ENCODE measurements around the gene ATP8B4.

Gene ATP8B4

DNA sequence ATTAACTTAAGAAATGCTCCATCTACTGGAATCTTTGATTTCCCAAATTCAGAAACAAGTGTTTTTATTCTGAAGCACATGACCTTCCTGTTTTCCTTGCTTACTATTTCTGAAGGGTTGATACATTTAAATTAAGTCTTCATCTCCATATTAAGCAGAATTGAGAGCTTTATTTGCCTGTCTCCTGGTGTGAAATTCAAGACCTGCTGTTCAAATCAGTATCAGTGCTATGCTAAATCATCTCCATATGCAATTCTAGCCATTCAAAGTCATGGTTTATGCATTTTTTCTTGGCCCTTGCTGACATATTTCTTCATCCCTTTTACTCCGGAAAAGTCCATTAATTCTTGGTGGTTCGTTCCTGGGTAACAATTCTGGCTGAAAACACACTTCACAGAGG is 195.4 kb downstream of the ATP8B4 start:
- DNase-seq = no peak

- no peak for DNase-seq
Observed at GRCh38 chr15:49919034-49919433, 200.0 kb downstream of the ATP8B4 start.

DNA sequence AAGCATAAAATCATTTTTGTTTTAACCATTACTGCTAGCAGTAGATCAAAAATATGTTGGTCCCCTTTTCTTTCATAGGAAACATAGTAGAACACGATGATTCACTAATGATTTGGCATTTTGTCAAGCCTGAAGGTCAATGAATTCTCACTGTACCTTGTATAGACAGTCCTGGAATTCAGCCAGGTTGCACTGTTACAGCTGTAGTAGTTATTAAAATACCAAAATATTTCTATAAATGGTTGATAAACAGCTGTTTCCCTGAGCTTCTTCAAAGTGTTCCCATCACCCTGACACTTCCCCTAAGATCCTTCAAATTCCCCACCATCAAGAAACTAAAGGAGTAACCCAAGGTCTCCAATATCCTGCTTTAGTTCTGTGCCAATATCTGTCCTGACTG is 200.9 kb downstream of the ATP8B4 start:
- DNase-seq = peak; percentile 68

DNA sequence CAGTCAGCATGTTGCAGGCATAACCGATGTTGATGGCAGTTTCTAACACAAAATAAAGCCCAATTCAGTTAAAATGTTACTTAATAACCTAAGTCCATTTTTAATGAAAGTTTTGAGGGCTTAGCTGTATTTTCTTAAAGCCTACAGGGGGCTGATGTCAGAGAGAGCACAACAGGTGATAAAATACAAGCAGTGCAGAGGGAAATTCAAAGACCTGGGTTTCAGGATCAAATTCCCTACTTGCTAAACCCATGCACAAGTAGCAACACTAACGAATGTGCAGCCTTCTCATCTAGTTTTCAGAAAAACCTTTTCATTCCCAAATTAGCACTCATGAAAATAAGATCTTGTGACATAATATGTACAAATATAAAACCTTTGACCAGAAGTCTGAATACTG is 202.0 kb downstream of the ATP8B4 start:
- DNase-seq = no peak

GRCh38 chr15:49915822-49916221 is 203.2 kb downstream of the ATP8B4 start:
- no peak for DNase-seq

DNA sequence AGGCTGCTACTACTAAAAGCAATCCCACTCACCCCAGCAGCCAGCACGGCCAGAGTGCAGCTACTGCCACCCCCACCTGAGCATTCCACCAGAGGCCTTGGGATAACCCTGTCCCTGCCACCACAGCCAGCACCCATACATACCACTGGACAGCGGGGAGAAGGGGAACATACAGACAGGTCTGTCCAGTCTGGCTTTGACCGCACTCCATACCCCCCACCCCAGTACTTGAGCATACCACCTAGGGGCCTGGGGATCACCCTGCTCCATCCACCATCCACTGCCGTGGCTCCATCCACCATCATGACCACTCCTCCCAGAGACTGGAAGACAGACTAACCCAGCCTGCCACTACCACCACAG is 210.1 kb downstream of the ATP8B4 start:
- DNase-seq = no peak

DNA sequence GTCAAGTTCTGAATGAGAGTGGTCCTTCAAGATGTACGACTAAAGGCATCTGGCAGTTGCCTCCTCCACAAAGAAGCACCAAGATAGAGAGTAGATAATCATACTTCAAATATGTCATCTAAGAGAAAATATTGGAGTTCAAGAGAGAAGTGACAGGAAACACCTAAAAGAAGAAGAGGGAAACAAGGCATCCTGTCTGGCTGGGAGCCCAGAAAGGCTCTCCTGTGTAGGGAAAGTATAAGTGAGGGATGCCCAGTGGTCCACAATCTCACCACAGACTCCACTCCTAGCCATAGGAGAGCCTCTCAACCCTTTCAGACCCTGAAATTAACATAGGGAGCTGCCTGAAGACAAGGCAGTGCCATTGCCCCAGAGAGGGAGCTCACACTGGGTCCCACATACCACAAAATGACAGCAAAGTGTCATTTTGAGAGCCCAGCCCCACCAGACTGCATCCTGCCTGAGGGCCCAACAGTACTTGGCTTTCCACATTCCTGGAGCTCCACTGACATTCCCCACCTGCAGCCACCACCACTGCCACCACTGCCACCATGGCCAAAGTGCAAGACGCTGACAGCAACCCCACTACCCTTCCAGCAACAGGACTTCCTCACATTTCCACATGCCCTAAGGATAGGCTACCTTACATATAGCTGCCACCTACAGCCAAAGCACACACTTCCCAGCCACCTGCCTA is 210.6 kb downstream of the ATP8B4 start:
- no peak for DNase-seq

GRCh38 chr15:49906966-49907365 is 212.1 kb downstream of the ATP8B4 start:
- no peak for DNase-seq

DNA sequence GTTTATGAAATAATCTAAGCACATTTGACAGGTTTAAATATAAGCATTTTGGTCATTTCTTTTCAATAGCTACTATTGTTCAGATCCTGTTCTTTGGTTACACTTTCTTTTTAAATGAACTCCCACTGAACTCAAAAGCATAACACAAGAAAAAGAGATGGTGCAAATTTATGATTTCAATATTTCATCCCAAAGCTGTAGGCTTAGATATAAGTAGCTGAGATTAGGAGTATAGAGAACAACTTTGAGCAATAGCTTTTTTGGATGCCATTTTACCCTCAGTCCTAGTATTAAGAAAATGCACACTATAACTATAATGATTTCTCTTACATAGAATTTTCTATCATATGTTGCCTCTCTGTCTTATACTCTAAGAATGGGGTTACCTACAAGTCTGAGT is 213.8 kb downstream of the ATP8B4 start:
- DNase-seq = no peak

DNA sequence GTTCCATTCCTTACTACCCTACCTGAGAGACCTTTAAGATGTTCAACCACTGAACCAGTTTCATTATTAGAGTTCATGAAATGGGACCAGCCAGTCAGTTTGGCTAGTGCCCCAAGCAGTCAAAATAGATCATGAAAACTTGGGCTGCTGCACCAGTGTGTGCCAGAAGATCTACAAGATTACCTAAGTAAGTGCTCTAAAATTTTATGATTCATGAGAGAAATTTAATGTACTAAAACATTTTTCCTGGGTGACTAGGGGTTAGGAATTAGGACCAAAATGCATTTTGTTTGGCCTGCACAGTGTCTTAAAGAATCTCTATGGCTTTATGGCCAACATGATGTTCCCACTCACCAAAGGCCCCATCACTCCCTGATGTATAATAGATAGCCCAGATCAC is 214.7 kb downstream of the ATP8B4 start:
- DNase-seq = no peak

DNA sequence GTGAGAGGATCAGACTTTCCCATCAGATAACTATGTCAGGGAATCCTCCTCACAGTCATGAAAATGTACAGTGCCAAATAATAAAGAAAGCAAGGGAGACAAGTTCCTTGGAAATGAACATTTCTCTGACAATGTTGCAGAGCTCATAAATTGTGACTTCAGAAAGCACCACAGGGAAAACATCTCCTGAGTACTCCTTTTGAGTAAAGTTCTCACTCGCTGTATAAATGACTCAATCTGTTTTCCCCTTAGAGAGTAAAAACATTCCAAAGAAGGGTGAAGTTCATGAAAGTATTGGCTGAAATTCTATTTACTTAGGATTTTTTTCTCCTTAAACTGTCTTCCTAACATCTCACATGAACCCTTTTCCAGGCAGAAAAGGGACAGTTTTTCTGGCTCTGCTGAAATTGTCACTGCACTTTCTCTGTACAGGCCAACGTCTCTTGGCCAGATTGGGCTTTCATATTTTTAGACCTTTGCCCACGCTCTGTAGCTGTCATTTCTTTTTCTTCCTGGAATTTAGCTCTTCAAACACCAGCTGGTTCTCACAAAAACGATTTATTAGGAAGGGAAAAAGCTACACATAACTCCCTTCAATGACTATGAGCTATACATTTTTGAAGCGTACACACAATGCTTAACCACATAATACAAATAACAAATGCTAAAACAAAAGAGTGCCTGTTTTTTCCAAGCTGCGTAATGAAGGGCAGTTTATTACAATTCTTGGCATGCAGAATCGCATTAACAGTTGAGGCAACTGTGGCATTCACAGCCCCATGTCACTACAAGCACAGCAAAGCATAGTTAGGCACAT is 216.1 kb downstream of the ATP8B4 start:
- no peak for DNase-seq

DNA sequence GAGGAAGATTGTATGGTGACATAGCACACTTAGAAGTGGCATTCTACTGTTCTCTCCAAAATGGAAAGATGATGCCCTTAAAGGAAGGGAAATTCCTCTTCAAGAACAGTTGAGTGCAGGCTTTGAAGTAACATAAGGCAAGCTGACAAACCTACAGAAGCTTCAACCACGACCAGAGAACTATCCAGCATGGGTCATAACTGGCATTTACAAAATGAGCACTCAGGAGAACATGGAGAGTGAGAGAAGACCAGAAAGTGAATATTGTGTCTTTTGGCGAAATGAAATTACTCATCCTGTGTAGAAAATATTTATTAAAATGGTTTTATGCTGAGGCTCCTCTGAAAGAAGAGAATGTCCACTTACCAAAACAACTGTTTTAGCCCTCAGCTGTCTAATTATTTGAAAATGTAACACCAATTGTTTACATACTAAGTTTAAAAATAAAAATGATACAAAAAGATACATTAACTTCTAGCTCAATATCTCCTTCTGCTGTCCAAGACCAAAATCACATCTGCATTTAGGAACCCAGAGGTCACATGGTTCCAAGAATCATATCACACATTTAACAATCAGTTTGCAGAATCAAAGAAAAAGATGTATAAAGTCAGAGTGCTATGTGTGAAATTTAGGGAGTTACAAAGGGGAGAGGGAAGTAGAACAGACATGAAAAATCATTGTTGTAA is 216.9 kb downstream of the ATP8B4 start:
- no peak for DNase-seq

DNA sequence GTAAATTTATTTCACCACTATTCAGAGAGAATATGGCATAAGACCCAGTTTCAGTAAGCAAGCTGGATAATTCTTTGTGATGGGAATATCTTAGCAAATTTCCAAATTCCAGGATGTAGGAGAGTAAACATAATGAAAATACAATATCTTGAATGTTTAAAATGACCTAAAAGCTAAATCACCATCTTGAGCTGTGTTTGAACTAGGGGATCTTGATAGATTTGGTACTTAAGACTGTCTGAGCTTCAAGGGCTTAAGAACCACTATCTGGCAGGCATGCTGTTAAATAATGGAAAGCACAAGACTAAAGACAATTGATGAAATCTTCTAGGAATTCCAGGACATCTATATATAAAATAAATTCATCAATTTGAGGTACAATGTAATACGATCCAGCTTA is 217.7 kb downstream of the ATP8B4 start:
- DNase-seq = no peak

GRCh38 chr15:49900903-49901235 is 218.2 kb downstream of the ATP8B4 start:
- DNase-seq = peak; percentile 25

DNA sequence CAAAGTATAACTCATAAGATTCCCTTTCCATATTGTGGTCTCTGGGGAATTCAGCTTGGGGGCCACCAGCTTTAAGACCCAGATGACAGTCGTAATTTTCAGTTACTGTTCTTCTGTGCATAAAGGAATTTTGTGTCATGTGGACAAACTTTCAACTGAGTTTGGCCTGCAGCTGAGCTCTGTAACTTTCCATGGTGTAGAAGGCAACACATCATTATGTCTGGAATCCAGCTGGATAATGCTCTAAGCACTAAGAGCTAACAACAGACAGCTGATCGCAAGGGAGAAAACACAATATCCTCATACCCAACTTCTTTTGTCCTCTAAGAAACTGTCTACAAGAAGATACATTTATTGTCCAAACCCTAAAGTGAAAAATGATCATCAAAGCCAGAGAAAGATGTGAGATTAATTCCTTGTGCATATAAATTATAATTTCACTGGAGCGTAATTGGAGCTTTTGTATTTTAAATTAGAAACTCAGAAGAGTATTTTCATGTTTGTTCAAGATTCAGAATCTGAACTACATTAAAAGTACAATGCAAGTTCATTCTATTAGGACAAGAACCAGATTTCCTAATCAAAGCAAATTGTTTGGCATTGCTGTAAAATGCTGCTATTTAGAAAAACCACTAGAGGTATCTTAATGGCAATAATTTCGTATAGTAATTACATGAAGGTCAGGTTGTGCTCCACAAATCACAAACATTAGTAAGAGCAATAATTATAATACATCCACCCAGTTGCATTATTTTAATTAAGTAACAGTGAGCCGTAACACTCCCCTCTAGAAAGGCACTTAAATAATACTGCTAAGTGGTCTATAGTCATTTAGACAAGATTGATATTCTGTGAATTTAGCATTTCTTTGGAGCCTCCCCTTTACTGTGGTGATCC is 218.8 kb downstream of the ATP8B4 start:
- no peak for DNase-seq

- no peak for DNase-seq
Observed at GRCh38 chr15:49898575-49899283, 220.3 kb downstream of the ATP8B4 start.

DNA sequence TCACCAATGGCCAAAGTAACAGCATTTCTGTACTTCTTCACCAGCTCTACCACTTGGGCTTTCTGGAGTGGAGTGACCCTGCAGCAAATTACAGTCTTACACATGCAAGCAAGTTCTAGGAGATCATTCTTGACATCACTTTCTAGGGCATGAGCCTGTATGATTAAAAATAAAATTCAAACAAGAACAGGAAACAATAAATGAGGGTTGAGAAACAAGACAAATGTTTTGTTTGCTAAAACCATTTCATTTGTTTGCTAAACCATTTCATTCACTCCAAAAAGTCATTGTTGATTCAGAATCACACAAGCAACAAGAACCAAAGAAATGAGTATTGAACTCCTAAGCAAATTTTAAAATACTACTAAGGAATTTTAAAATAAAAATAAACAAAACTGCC is 220.9 kb downstream of the ATP8B4 start:
- no peak for DNase-seq

GRCh38 chr15:49895347-49896223 is 223.4 kb downstream of the ATP8B4 start:
- DNase-seq = no peak

GRCh38 chr15:49890689-49891088 is 228.3 kb downstream of the ATP8B4 start:
- no peak for DNase-seq

GRCh38 chr15:49889536-49889935 is 229.5 kb downstream of the ATP8B4 start:
- DNase-seq = no peak

DNA sequence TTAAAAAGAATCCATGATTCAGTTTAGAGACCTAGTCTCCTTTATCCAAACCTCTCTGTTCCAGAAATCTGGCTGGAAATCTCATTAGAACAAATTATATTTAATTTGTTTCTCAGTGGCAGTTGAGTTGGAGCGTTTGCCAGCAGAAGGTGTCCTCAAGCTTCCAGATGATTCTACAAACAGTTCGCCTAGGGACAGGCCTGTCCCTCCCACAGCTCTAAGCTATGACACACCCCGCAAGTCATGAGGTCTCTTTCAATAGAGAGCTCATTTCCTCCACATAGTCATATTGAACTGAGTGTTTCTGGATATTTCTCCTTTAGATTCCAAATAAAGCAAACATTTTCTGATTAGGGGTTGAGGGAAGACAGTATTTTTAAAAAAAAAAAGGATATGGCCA is 230.3 kb downstream of the ATP8B4 start:
- DNase-seq = no peak

GRCh38 chr15:49888323-49888693 is 230.7 kb downstream of the ATP8B4 start:
- no peak for DNase-seq
